GM20431 (cell line): ENCODE measurements around the gene AKR1C1.
"Not testable (repeated sequence)": the region's sequence is repeated elsewhere in the genome, so short reads cannot be mapped to it uniquely, and the experiment has no call there.

Source experiments
- in situ Hi-C: fragments of 300-500 bp; cut with MseI, MboI; formaldehyde crosslinking; loops from one replicate; pipeline ENCODE4 v1.15.0; 2020; ENCODE audit warnings: low sequenced_read_pairs; ENCODE audit not compliant: unreplicated experiment

Gene AKR1C1

DNA sequence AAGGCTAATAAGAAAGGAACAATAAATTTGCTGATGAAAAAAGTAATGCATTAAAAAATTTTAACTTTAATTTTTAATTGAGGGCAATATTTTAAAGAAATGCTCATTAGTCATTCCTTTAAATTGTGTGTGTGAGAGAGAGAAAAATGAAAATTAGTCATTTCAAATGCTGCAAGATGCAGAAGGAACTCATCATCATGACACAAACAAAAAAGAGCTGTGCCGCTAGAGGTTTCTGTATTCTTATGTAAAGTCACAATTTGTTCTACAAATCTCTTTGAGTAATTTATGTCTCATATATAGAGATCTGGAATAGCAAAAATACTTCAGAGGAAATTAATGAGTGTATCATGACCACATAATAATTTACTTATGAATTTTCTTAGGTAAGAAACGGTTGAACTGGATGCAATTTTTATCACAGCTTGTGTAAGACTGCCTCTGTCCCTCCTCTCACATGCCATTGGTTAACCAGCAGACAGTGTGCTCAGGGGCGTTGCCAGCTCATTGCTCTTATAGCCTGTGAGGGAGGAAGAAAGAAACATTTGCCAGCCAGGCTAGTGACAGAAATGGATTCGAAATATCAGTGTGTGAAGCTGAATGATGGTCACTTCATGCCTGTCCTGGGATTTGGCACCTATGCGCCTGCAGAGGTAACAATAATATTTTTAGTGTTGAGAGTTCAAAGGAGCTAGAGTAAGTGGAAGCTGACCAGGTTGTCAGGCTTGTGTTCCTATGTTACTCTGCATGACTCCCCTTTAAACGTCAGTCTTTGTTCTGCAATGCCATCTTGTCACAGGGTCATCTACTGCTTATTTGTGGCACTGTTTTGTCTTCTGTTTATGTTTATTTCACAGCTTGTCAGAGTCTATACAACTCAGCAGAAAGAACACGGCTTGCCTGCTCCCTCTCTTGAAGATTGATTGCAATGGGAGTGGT, at the start of gene AKR1C1:
AKR1C1 (plus strand) TSS at position 540 of the 939 bp plus-strand sequence; CDS start at position 570, 30 bp downstream.
- in situ Hi-C loops = not testable (repeated sequence)

DNA sequence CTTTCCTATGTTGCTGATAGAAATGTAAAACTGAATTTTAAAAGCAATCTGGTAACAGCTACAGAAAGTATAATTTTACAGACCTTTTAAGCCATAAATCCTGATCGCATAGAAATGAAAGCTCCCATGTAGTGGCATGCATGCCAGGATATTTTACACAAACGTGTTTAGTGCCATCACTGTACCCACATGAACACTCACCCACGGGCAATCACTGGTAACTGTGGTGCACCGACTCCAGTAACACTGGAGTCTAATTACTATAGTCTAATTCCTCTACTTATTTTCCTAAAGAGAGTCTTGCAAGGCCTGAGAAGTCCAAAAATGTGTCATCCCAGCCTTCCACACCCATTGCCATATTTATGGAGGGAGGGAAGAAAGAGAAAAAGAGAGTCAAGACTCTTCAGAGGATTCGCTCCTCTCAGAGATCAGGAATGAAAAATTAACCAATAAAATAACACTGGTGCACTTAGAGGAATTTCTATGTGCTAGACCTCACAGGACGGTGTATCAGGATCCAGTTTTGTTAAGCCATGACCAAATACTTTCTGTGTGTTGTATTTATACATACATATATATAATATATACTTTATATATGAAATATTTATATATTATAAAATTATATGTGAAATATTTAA, 48.9 kb upstream of the AKR1C1 start:
- in situ Hi-C loops = no loop called here

GRCh38 chr10:4916086-4916716, 47.0 kb upstream of the AKR1C1 start:
- in situ Hi-C loops = no loop called here

DNA sequence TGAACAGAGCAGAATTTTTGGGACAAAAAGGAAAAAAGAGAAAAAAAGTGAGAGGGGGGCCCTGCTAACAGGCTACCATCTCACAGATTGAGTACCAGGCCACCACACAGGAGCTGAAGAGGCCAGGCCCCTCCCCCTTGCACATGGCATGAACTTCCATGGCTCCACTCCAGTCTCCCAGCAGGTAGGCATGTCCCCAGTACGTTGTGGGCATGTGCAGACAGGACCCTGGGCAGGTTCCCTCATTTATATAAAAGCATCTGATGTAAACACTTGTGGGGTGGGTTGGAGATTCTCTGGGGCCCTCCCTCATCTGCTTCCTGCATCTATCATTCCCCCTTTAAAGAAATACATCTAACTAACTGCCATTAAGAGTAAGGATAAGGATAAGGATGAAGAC, 45.0 kb upstream of the AKR1C1 start:
- in situ Hi-C loops = no loop called here

- in situ Hi-C loops = not testable (repeated sequence)
Measured at GRCh38 chr10:4924482-4924881, 38.7 kb upstream of the AKR1C1 start.

DNA sequence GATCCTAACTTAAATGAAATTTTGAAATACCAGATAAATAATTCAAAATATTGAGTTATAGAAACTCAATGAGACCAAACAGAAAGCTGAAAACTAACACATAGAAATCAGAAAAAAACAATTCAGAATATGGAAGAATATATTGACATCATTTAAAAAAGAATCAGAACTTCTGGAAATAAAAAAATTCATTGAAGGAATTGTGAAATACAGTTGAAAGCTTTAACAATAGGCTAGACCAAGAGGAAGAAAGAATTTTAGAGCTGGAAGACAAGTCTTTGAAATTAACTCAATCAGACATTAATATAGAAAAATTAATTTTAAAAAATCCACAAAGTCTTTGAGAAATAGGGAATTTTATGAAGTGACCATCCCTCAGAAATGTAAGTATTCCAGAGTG, 36.8 kb upstream of the AKR1C1 start:
- in situ Hi-C loops = no loop called here

- in situ Hi-C loops = no loop called here
Measured at GRCh38 chr10:4931587-4931986, 31.6 kb upstream of the AKR1C1 start.

DNA sequence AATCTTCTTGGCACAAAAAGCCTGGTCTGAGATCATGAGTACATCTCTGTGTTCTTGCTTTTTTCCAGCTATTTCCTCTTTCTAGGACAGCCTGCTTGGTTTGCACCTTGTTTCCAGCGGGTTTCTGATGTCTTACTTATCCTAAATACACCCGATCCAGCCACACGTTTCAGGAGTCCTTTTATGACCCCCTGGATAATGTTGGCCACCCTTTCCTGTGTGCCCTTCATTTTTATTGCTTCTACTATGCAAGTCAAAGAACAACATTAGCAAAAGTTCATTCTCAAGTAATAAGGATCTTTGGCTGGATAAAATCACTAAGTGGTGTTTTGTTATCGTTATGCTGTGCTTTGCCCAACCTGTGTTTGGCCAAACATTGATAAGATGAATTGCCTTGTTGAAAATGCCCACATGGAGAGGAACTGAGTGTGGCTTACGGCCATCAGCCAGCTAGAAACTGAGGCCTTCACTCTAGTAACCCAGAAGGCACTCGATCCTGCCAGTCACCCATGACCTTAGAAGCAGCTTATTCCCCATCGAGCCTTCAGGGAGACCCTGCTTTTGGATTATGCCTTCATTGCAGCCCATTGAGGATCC, 28.7 kb upstream of the AKR1C1 start:
- in situ Hi-C loops = no loop called here

DNA sequence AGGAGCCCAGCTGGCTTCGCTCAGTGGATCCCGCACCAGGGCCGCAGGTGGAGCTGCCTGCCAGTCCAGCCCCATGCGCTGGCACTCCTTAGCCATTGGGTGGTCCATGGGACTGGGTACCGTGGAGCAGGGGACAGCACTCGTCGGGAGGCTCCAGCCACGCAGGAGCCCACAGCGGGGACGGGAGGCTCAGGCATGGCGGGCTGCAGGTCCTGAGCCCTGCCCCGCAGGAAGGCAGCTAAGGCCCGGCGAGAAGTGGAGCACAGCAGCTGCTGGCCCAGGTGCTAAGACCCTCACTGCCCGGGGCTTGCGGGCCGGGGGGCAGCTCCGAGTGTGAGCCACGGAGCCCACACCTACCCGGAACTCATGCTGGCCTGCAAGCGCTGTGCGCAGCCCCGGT, 25.9 kb upstream of the AKR1C1 start:
- in situ Hi-C loops = no loop called here

GRCh38 chr10:4939224-4940072, 23.8 kb upstream of the AKR1C1 start:
- in situ Hi-C loops = no loop called here

GRCh38 chr10:4940073-4940428, 23.2 kb upstream of the AKR1C1 start:
- in situ Hi-C loops = not testable (repeated sequence)

DNA sequence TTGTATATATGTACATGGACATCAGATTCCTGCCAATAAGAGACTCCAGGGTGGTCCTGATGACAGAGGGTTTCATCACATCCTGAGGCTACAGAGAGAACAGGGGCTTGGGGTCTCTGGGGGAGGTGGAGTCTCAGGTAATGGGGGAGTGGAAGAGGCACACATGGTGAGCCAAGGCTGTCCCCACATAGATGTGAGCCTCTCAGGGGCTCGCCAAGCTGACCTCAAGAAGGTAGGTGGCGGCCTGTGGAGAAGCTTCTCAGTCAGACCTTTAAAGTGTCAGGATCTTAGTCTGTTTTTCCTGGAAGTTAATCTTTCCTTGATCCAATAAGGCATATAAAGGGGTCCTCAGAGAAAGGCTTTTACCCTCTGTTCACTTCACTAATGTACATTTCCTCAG, 22.3 kb upstream of the AKR1C1 start:
- in situ Hi-C loops = not testable (repeated sequence)

GRCh38 chr10:4941540-4942330, 21.5 kb upstream of the AKR1C1 start:
- in situ Hi-C loops = no loop called here

GRCh38 chr10:4942931-4943330, 20.3 kb upstream of the AKR1C1 start:
- in situ Hi-C loops = not testable (repeated sequence)

- in situ Hi-C loops = not testable (repeated sequence)
Measured at GRCh38 chr10:4943416-4943815, 19.8 kb upstream of the AKR1C1 start.

- in situ Hi-C loops = no loop called here
Measured at GRCh38 chr10:4943821-4944220, 19.4 kb upstream of the AKR1C1 start.

- in situ Hi-C loops = no loop called here
Measured at GRCh38 chr10:4944841-4945240, 18.4 kb upstream of the AKR1C1 start.

- in situ Hi-C loops = no loop called here
Measured at GRCh38 chr10:4945766-4946717, 17.2 kb upstream of the AKR1C1 start.
